ENCODE data around the gene TRERF1.

Gene TRERF1

DNA sequence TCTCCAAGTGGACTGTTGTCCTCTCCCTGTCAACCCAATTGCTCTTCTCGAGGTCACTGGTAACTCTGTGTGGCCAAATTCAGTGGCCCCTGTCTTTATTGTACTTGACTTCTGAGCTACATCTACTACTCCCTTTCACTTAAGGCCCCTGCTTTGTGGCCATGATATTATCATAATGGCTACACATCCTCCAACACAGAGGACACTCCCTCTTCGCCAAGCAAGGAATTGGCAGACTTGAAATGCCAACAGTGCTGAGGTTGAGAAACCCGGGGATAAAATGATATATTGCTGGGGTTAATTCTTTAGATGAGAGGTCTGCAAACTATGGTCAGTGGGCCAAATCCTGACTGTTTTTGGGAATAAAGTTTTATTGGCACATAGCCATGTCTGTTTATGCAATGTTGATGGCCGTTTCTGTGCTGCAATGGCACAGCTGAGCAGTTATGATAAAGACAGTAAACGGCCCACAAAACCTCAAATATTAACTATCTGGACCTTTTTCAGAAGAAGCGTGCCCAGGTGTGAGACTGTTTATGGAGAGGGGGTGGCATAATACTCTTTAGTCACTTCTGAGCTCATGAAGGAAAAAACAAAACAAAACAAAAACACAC, 222.1 kb downstream of the TRERF1 start:
- no peak overlapping the region for H3K4me3 Mint-ChIP-seq
- no peak overlapping the region for H3K27ac Mint-ChIP-seq
- H3K27me3 Mint-ChIP-seq (ENCODE audit: low read depth), result no peaks in the 10 kb centered on the region
- peaks cover 25% of the 10 kb centered on the region for H3K36me3 Mint-ChIP-seq (ENCODE audit: low read depth)
- no peak for DNase-seq (ENCODE audit: low spot score)
- peaks cover 1% of the 10 kb centered on the region for H3K4me1 Mint-ChIP-seq (ENCODE audit: low read depth)
- no peaks in the 10 kb centered on the region for H3K9me3 Mint-ChIP-seq

DNA sequence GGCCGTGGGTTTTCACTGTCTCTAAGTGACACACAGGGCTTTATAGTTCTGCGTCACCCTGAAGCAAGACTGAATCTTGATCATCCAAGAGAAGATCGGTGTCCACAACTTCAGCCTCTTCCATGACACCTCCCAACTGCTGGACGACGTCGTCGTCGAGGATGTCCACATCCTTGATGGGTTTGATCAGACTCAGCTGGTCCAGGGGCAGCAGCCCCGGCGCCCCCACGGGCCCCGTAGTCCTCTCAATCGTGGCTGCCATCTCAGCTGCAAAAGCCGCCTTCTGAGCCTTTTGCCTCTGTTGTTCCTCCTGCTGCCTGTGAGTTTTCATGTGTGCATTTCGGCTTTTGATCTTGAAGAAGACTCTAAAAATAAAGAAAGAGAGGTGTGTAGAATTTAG, 223.4 kb downstream of the TRERF1 start:
- no peaks in the 10 kb centered on the region for H3K27me3 Mint-ChIP-seq (ENCODE audit: low read depth)
- H3K4me1 Mint-ChIP-seq (ENCODE audit: low read depth), result peaks cover 6% of the 10 kb centered on the region
- no peak overlapping the region for H3K27ac Mint-ChIP-seq
- no peaks in the 10 kb centered on the region for H3K9me3 Mint-ChIP-seq
- no peak for DNase-seq (ENCODE audit: low spot score)
- peaks cover 22% of the 10 kb centered on the region for H3K36me3 Mint-ChIP-seq (ENCODE audit: low read depth)
- no peak overlapping the region for H3K4me3 Mint-ChIP-seq

DNA sequence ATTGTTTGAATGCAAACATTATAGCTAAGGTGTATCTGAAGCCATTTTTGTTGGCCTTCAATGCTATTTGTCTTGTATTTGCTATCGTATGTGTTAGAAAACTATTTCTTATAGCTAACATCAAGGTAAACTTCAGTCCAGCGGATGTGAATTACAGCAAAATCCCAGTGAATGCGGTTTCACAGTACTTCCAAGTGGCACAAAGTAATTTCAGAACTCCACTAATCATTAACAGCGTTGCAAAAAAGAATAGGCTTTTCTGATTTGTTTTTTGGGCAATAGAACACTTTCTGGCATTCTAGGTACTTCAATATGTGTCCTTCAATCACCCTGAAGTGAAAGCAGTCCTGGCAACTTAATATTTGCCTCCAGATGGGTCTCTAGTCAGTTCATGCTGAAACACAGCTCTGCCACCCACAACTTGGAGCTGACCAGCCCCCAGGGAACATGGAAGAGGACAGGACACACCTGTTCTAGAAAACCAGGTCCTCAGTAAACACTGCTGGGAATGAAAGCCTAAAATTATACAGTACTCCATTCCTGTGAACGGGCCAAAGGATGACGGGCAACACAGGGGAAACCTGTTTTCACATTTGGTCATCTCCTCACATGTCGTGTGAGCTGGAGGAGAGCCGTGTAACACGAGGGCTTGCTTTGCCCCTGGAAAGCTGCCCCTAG, 224.4 kb downstream of the TRERF1 start:
- Mint-ChIP-seq H3K27me3 (ENCODE audit: low read depth) (no peaks in the 10 kb centered on the region), H3K36me3 (ENCODE audit: low read depth) (peaks cover 16% of the 10 kb centered on the region), H3K4me1 (ENCODE audit: low read depth) (peaks cover 6% of the 10 kb centered on the region), H3K4me3 (no peak overlapping the region), H3K9me3 (no peaks in the 10 kb centered on the region), H3K27ac (no peak overlapping the region)
- DNase-seq (ENCODE audit: low spot score), result no peak

DNA sequence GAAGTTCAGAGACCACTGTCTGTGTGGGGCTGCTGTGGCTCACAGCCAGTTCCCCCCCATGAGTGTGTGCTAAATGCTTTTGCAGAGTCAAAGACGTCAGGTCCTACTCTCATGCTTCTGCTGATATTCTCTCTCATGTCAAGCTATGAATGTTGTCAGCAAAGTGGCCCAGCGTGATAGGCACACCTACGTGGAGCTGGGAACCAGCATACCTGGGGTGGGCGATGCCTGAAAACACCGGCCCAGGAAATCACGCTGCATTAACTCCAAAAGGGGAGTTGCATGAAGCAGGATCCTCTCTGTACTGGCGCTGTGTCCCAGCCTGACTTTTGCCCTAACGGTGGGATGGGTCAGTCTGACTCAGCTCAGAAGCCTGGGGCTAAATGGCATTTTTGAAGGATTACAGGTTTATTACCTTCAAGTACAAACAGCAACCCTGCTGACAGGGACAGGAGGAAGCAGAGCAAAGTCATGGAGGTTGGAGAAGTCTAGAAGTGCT, 225.0 kb downstream of the TRERF1 start:
- peaks cover 13% of the 10 kb centered on the region for H3K36me3 Mint-ChIP-seq (ENCODE audit: low read depth)
- H3K9me3 Mint-ChIP-seq, result no peaks in the 10 kb centered on the region
- no peak overlapping the region for H3K27ac Mint-ChIP-seq
- H3K4me1 Mint-ChIP-seq (ENCODE audit: low read depth), result peaks cover 6% of the 10 kb centered on the region
- H3K27me3 Mint-ChIP-seq (ENCODE audit: low read depth), result no peaks in the 10 kb centered on the region
- DNase-seq (ENCODE audit: low spot score), result no peak
- no peak overlapping the region for H3K4me3 Mint-ChIP-seq

- Mint-ChIP-seq H3K4me1 (ENCODE audit: low read depth) (peaks cover 6% of the 10 kb centered on the region), H3K9me3 (no peaks in the 10 kb centered on the region), H3K4me3 (no peak overlapping the region), H3K27ac (no peak overlapping the region), H3K36me3 (ENCODE audit: low read depth) (peaks cover 13% of the 10 kb centered on the region), H3K27me3 (ENCODE audit: low read depth) (no peaks in the 10 kb centered on the region)
- DNase-seq (ENCODE audit: low spot score), result no peak
Measured at GRCh38 chr6:42226161-42226611, 225.5 kb downstream of the TRERF1 start.

DNA sequence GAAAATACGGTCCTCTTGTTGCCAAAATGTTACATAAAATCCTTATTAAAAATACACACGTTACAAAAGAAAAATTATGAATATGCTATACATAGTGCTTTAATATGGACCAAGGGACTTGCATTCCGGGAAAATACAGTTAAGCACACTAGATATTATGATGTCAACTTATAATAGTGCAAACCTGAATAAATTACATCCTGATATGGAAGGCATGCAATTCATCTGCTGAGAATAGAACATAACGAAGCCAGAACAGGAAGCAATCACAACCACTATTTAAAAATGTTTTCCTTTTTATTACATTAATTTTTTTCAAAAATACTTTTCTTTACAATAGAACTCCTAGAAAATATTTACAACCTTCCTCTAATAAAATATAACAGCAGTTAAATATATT, 226.3 kb downstream of the TRERF1 start:
- Mint-ChIP-seq H3K4me3 (no peak overlapping the region), H3K27ac (no peak overlapping the region), H3K27me3 (ENCODE audit: low read depth) (no peaks in the 10 kb centered on the region), H3K4me1 (ENCODE audit: low read depth) (peaks cover 6% of the 10 kb centered on the region), H3K36me3 (ENCODE audit: low read depth) (peaks cover 13% of the 10 kb centered on the region), H3K9me3 (no peaks in the 10 kb centered on the region)
- DNase-seq (ENCODE audit: low spot score), result no peak

GRCh38 chr6:42225029-42225339, 226.7 kb downstream of the TRERF1 start:
- Mint-ChIP-seq H3K4me1 (ENCODE audit: low read depth) (peaks cover 6% of the 10 kb centered on the region), H3K27ac (no peak overlapping the region), H3K36me3 (ENCODE audit: low read depth) (peaks cover 13% of the 10 kb centered on the region), H3K9me3 (no peaks in the 10 kb centered on the region), H3K4me3 (no peak overlapping the region), H3K27me3 (ENCODE audit: low read depth) (no peaks in the 10 kb centered on the region)
- no peak for DNase-seq (ENCODE audit: low spot score)

- Mint-ChIP-seq H3K9me3 (no peaks in the 10 kb centered on the region), H3K4me3 (no peak overlapping the region), H3K36me3 (ENCODE audit: low read depth) (peaks cover 12% of the 10 kb centered on the region), H3K27me3 (ENCODE audit: low read depth) (no peaks in the 10 kb centered on the region), H3K27ac (no peak overlapping the region), H3K4me1 (ENCODE audit: low read depth) (peaks cover 6% of the 10 kb centered on the region)
- DNase-seq (ENCODE audit: low spot score), result peak; percentile 20
Measured at GRCh38 chr6:42224222-42225028, 227.3 kb downstream of the TRERF1 start.

GRCh38 chr6:42222448-42222847, 229.3 kb downstream of the TRERF1 start:
- no peak for DNase-seq (ENCODE audit: low spot score)
- H3K27ac Mint-ChIP-seq, result no peak overlapping the region
- peaks cover 7% of the 10 kb centered on the region for H3K36me3 Mint-ChIP-seq (ENCODE audit: low read depth)
- no peaks in the 10 kb centered on the region for H3K9me3 Mint-ChIP-seq
- H3K4me1 Mint-ChIP-seq (ENCODE audit: low read depth), result peaks cover 11% of the 10 kb centered on the region
- H3K4me3 Mint-ChIP-seq, result no peak overlapping the region
- no peaks in the 10 kb centered on the region for H3K27me3 Mint-ChIP-seq (ENCODE audit: low read depth)

DNA sequence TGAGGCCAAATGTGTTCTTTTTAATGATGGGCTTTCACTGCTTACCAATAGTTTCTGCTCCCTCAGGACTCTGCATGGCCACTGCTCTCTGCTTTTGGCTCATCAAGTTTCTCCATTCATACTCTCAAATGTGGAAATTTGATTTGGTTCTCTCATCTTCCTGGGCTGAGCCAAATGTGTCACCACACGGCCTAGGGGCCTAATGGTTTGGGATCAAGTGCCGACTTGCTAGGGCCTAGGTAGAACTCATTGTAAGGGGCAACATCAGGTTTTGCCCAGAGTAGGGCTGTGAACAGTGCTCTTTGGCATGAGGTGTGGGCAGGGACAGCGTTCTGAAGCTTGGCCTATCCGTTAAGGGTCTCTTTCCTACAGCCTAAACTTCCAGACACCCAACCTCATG, 230.2 kb downstream of the TRERF1 start:
- H3K9me3 Mint-ChIP-seq, result no peaks in the 10 kb centered on the region
- H3K36me3 Mint-ChIP-seq (ENCODE audit: low read depth), result peaks cover 8% of the 10 kb centered on the region
- no peak for DNase-seq (ENCODE audit: low spot score)
- peaks cover 16% of the 10 kb centered on the region for H3K4me1 Mint-ChIP-seq (ENCODE audit: low read depth)
- H3K27ac Mint-ChIP-seq, result no peak overlapping the region
- no peak overlapping the region for H3K4me3 Mint-ChIP-seq
- no peaks in the 10 kb centered on the region for H3K27me3 Mint-ChIP-seq (ENCODE audit: low read depth)

GRCh38 chr6:42220807-42221206, 230.9 kb downstream of the TRERF1 start:
- H3K4me1 Mint-ChIP-seq (ENCODE audit: low read depth), result peaks cover 19% of the 10 kb centered on the region
- no peak overlapping the region for H3K4me3 Mint-ChIP-seq
- H3K27me3 Mint-ChIP-seq (ENCODE audit: low read depth), result no peaks in the 10 kb centered on the region
- H3K36me3 Mint-ChIP-seq (ENCODE audit: low read depth), result peaks cover 4% of the 10 kb centered on the region
- DNase-seq (ENCODE audit: low spot score), result no peak
- H3K9me3 Mint-ChIP-seq, result no peaks in the 10 kb centered on the region
- H3K27ac Mint-ChIP-seq, result no peak overlapping the region

- Mint-ChIP-seq H3K4me1 (ENCODE audit: low read depth) (peaks cover 18% of the 10 kb centered on the region), H3K27me3 (ENCODE audit: low read depth) (no peaks in the 10 kb centered on the region), H3K4me3 (peak within 1 kb of the TSS; percentile 100), H3K27ac (peak within 1 kb of the TSS; percentile 91), H3K9me3 (no peaks in the 10 kb centered on the region), H3K36me3 (ENCODE audit: low read depth) (peaks cover 14% of the 10 kb centered on the region)
- DNase-seq (ENCODE audit: low spot score), result peak; percentile 89
Measured at GRCh38 chr6:42217519-42218367, 234.0 kb downstream of the TRERF1 start, which contains the start of gene MRPS10. Gene MRPS10, minus strand, starts transcription at chr6:42217861. Its CDS starts 12 bp downstream, at chr6:42217849.

DNA sequence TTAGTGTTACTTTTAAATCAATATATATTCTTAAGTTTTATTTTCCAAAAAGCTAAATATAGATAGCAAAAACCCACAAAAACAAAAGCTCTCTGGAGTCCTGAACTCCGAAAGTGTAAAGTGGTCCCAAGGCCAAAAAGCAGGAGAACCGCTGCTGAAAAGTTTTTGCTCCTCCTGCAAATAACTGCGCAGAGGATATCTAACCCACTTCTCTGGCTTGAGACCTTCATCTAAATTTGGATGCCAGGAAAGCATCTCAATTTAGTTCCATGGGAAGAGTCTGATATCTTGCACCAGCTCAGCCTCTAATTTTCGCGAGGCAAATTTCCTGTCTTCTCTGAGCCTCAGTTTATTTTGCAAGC, 234.6 kb downstream of the TRERF1 start:
- peaks cover 18% of the 10 kb centered on the region for H3K4me1 Mint-ChIP-seq (ENCODE audit: low read depth)
- H3K27me3 Mint-ChIP-seq (ENCODE audit: low read depth), result no peaks in the 10 kb centered on the region
- H3K4me3 Mint-ChIP-seq, result peak overlapping the region; percentile 100
- DNase-seq (ENCODE audit: low spot score), result no peak
- H3K9me3 Mint-ChIP-seq, result no peaks in the 10 kb centered on the region
- H3K27ac Mint-ChIP-seq, result peak overlapping the region; percentile 91
- H3K36me3 Mint-ChIP-seq (ENCODE audit: low read depth), result peaks cover 18% of the 10 kb centered on the region

Data from T-helper 2 cell treated with Interferon-gamma antibody and Interleukin-4, amounts not matched to agents 5 μg/mL and 100 μg/mL, for 36 hours (primary cell).